Astrocyte of the spinal cord (primary cell): Measurements from ENCODE around the gene KLF11.
A peak's percentile ranks its signal among the peaks of the same experiment; 100 is the strongest.

Source experiments
- DNase-seq: peaks from one replicate; pipeline ENCODE4 v3.0.0; 2011; ENCODE audit warnings: low read depth, low spot score
- H3K4me3 ChIP-seq: 2 replicates; pipeline ENCODE4 v1.5.1; 2011; ENCODE audit warnings: low read depth, mild to moderate bottlenecking, low read length, moderate library complexity
- in situ Hi-C: cut with HindIII; loops from 2 replicates; pipeline ENCODE4 v1.10.0; 2017; ENCODE audit warnings: low sequenced_read_pairs
- TF ChIP-seq, protein P1 (sequence below): IDR thresholded peaks from 2 replicates; pipeline ENCODE4 v1.5.1; 2012; ENCODE audit warnings: low read depth, mild to moderate bottlenecking, low read length, inconsistent platforms

The KLF11 gene

DNA sequence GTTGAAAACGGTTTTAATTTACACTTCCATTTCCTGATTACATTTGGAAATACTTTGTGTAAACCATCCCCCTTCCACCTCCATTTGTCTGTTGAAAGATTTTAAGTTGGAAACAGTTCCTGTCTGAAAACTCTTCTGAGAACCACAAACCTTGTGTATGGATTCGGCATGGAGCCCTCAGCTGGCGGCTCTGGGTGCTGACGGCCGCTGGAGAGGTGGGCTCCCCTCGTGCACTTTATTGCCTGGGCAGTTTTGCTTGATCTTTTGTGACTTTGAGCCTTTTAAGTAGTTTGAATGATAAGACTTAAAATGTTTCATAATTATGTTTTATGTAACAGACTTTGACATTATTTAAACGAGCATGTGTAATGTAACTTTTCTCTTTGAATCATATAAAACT is 11.1 kb downstream of the KLF11 start:
- in situ Hi-C loops = no loop called here
- DNase-seq = no peak
- TF ChIP-seq, protein P1, sequence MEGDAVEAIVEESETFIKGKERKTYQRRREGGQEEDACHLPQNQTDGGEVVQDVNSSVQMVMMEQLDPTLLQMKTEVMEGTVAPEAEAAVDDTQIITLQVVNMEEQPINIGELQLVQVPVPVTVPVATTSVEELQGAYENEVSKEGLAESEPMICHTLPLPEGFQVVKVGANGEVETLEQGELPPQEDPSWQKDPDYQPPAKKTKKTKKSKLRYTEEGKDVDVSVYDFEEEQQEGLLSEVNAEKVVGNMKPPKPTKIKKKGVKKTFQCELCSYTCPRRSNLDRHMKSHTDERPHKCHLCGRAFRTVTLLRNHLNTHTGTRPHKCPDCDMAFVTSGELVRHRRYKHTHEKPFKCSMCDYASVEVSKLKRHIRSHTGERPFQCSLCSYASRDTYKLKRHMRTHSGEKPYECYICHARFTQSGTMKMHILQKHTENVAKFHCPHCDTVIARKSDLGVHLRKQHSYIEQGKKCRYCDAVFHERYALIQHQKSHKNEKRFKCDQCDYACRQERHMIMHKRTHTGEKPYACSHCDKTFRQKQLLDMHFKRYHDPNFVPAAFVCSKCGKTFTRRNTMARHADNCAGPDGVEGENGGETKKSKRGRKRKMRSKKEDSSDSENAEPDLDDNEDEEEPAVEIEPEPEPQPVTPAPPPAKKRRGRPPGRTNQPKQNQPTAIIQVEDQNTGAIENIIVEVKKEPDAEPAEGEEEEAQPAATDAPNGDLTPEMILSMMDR = no peak
- no peak overlapping the region for H3K4me3 ChIP-seq

DNA sequence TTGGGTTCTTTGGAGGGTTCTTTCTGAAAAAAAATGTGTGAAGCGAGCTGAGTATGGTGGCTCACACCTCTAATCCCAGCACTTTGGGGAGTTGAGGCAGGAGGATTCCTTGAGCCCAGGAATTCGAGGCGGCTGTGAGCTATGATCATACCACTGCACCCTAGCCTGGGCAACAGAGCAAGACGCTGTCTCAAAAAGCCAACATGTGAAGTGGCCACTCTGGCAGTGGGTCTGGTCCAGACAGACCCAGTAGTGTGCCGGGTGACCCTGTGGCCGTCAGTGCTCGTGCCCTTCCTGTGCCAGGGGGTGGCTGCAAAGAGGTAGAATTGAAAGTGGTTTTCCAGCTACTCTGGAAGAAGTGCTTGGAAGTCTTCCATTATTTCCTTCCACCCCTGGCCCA is 11.6 kb downstream of the KLF11 start:
- TF ChIP-seq, protein P1 = no peak
- no peak for DNase-seq
- in situ Hi-C loops = no loop called here
- H3K4me3 ChIP-seq = no peak overlapping the region

DNA sequence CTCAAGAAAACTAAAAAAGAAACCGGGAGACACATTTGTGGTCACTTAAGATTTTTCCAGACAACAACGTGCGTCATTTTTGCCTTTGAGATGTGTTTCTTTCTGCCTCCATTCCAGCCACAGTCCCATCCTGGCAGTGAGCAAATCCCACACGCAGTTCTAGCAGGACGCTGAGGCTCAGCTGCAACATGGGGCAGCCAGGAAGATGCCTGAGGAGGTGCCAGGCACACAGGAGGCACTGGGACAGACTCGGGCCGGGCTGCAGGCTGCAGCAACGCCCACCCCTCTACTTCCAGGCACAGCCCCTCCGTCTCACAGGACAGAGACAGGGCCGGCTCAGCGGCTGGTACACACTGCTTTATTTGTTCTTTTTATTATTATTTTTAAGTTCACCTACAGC is 13.1 kb downstream of the KLF11 start:
- in situ Hi-C loops = no loop called here
- TF ChIP-seq, protein P1 = no peak
- no peak overlapping the region for H3K4me3 ChIP-seq

DNA sequence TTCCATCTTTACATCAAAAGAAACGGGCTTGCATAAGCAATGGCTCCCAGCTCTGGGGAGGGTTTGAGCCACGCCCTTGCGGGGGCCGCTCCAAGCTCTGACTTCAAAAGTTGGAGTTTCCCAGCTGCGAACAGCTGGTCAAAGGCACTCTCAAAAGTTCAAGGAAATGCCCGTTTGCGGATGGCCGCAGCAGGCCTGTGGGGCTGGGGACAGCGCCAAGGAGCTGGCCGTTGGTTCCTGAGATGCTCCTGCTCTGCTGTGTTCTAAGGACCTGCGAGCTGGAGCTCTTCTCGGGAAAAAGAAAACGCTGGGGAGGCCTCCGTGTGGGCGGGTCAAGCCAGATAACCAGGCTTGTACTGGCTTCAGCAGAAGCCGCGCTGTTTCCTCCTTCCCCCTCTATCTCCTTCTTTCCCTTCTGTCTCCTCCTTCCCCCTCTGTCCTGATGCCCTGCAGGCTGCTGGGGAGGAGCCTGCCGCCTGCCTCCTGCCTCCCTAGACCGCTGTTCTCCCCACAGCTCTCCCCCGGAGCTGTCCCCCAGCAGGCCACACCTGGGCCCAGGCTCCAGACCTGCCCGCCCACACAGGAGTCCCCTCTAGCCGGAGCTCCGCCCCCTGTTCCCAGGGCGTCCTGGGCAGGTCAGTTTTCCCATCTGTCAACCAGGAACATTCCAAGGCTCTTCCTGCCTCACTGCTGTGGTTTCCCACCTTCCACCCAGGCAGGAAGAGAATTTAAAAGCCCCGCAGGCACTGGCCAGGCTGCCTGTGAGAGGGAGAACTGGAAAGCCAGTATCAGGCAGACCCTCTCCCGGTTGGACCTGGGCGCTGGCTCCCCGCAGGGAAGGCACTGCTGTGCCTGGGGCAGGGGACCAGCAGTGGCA is 14.1 kb downstream of the KLF11 start:
- in situ Hi-C loops = no loop called here
- H3K4me3 ChIP-seq = no peak overlapping the region
- peak; percentile 68 for DNase-seq
- TF ChIP-seq, protein P1 = no peak

More for the DNA sequence above, 13.1 kb downstream of the KLF11 start:
- no peak for DNase-seq

DNA sequence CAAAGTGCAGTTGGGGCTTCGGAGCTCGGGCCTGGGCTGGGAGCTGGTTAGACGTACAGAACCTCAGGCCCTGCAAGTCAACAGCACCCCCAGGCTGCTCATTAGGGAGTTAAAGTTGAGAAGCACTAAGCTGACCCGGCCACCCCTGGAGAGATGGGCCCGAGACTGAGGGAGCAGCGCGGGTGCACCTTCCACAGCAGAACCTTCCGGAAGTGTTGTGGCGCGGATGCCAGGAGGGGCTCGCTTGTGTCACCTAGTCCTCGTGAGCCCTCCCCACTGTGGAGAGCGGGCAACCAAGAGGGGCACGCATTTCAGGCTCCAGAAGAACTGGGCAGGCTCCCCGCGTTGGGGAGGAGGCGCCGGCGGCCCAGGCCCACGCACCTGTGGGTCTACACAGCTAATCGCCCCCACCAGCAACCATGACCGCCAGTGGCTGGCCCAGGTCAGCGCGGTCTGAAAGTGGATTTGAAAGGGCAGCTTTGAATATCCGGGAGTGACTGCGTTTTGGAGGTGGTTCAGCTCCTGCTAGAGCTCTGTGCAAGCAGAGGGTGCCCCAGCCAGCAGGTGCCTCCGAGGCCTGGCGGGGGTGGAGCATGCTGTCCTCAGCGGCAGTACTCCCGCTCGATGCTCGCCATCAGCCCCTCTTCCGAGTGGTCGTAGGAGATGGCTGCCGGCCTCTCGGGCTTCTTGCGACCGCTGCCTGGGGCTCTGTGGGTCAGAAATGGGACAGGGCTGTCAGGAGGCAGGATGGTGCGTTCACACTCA is 15.1 kb downstream of the KLF11 start:
- TF ChIP-seq, protein P1 = no peak
- no peak overlapping the region for H3K4me3 ChIP-seq
- DNase-seq = no peak
- in situ Hi-C loops = no loop called here

DNA sequence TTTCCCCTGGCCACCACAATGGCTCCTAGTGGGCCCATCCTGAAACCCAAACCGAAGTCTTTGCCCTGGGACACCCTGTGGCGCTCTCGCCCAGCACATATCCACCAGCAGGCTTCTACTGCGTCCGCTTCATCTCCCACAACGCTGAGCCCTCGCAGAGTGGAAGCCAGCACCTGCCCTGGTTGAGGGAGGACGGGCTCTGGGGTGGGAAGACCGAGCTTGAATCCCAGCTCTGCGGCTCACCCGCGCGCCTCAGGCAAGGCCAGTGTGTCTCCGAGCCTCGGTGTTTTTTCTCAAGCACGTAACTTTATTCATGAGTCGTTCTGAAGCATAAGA is 15.6 kb downstream of the KLF11 start:
- no peak for DNase-seq
- in situ Hi-C loops = no loop called here
- H3K4me3 ChIP-seq = no peak overlapping the region
- TF ChIP-seq, protein P1 = no peak
